ENCODE measurements around the gene GLRX. TPM values are rescaled to one million over a fixed set of nuclear protein-coding genes. Genes with fewer than 3 reads are reported as not detected.

The GLRX gene
- total and polyA plus RNA-seq, 2 of the 13 experiments (the other 11 are each of a cell fraction or from before 2014, with no cell fraction given): 63.8 to 499 TPM

DNA sequence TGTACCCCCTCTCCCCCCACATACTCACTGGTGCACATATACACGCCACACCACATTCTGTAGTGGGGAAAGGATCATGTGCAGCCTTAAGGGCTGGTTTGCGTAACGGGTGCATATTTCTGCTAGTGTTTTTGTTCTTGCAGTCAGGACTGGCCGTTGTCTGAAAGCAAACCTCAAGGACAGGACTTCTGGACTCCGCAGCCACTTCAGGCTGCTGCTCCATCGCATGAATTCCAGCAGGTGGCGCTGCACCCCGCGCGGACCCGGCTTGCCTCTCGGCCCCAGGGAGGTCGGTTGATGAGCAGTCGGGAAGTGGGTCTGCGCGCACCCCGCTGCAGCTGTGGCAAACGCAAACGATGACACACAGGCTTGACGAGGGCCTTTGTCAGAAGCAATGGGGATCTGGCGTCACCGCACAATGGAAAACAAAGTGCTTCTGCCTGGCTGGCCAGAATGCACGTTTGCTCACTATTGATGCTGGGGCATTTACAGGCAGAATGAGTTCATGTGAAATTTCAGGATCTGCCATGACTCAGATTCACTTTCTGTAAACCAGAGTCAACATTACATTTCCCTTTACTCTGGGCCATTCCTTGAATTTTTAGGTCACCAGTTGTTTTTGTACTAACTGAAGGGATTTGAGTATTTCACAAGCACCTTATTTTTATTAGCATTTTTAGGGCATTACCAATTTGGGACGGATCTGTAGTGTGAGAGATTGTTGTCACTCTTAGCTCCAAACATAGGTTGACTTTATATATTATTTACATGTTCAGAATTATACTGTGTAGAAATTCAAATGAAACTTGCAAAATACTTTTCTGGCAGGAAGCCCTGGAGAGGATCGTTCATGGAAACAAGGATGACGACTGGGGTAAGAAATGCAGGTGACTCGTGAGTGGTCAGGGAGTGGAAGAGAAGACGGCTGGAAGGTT lies 36.4 kb upstream of the GLRX start (continued):
- TF ChIP-seq, protein P1, sequence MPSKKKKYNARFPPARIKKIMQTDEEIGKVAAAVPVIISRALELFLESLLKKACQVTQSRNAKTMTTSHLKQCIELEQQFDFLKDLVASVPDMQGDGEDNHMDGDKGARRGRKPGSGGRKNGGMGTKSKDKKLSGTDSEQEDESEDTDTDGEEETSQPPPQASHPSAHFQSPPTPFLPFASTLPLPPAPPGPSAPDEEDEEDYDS (CRISPR knock-in tag; IDR thresholded peaks at IDR 0.05): peak; percentile 55
- TF ChIP-seq SIX1 (CRISPR knock-in tag; IDR thresholded peaks at IDR 0.05; ENCODE audit: borderline replicate concordance): no peak
- peak; percentile 70; the same call in 1 of the 2 replicates for TF ChIP-seq GATAD1 (CRISPR knock-in tag; IDR thresholded peaks at IDR 0.05)
- no peak for TF ChIP-seq GTF2F1 (IDR thresholded peaks at IDR 0.05; ENCODE audit: low read length)
- TF ChIP-seq, protein P2, sequence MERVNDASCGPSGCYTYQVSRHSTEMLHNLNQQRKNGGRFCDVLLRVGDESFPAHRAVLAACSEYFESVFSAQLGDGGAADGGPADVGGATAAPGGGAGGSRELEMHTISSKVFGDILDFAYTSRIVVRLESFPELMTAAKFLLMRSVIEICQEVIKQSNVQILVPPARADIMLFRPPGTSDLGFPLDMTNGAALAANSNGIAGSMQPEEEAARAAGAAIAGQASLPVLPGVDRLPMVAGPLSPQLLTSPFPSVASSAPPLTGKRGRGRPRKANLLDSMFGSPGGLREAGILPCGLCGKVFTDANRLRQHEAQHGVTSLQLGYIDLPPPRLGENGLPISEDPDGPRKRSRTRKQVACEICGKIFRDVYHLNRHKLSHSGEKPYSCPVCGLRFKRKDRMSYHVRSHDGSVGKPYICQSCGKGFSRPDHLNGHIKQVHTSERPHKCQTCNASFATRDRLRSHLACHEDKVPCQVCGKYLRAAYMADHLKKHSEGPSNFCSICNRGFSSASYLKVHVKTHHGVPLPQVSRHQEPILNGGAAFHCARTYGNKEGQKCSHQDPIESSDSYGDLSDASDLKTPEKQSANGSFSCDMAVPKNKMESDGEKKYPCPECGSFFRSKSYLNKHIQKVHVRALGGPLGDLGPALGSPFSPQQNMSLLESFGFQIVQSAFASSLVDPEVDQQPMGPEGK (CRISPR knock-in tag; IDR thresholded peaks at IDR 0.05): peak; percentile 56
- peak; percentile 64; the same call in 1 of the 2 replicates for TF ChIP-seq KMT2B (CRISPR knock-in tag; IDR thresholded peaks at IDR 0.05)
- TF ChIP-seq, protein P3, sequence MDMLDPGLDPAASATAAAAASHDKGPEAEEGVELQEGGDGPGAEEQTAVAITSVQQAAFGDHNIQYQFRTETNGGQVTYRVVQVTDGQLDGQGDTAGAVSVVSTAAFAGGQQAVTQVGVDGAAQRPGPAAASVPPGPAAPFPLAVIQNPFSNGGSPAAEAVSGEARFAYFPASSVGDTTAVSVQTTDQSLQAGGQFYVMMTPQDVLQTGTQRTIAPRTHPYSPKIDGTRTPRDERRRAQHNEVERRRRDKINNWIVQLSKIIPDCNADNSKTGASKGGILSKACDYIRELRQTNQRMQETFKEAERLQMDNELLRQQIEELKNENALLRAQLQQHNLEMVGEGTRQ (IDR thresholded peaks at IDR 0.05; ENCODE audit: low read depth, low read length): no peak
- TF ChIP-seq, protein P3 (CRISPR knock-in tag; IDR thresholded peaks at IDR 0.05; ENCODE audit: borderline replicate concordance): no peak
- peak; percentile 28; the same call in 1 of the 2 replicates for TF ChIP-seq HNF4G (IDR thresholded peaks at IDR 0.05; ENCODE audit: borderline replicate concordance, low read depth, low read length)
- TF ChIP-seq HNF4G (CRISPR knock-in tag; IDR thresholded peaks at IDR 0.05; ENCODE audit: borderline replicate concordance, low read depth): peak; percentile 65; the same call in 1 of the 2 replicates
- TF ChIP-seq ZNF761 (CRISPR knock-in tag; conservative IDR thresholded peaks at IDR 0.05): peak; percentile 72; the same call in 1 of the 2 replicates
- TF ChIP-seq, protein P4, sequence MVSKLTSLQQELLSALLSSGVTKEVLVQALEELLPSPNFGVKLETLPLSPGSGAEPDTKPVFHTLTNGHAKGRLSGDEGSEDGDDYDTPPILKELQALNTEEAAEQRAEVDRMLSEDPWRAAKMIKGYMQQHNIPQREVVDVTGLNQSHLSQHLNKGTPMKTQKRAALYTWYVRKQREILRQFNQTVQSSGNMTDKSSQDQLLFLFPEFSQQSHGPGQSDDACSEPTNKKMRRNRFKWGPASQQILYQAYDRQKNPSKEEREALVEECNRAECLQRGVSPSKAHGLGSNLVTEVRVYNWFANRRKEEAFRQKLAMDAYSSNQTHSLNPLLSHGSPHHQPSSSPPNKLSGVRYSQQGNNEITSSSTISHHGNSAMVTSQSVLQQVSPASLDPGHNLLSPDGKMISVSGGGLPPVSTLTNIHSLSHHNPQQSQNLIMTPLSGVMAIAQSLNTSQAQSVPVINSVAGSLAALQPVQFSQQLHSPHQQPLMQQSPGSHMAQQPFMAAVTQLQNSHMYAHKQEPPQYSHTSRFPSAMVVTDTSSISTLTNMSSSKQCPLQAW (CRISPR knock-in tag; IDR thresholded peaks at IDR 0.05): peak; percentile 96
- TF ChIP-seq, protein P5, sequence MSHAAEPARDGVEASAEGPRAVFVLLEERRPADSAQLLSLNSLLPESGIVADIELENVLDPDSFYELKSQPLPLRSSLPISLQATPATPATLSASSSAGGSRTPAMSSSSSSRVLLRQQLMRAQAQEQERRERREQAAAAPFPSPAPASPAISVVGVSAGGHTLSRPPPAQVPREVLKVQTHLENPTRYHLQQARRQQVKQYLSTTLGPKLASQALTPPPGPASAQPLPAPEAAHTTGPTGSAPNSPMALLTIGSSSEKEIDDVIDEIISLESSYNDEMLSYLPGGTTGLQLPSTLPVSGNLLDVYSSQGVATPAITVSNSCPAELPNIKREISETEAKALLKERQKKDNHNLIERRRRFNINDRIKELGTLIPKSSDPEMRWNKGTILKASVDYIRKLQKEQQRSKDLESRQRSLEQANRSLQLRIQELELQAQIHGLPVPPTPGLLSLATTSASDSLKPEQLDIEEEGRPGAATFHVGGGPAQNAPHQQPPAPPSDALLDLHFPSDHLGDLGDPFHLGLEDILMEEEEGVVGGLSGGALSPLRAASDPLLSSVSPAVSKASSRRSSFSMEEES (CRISPR knock-in tag; IDR thresholded peaks at IDR 0.05): peak; percentile 57
- TF ChIP-seq, protein P6, sequence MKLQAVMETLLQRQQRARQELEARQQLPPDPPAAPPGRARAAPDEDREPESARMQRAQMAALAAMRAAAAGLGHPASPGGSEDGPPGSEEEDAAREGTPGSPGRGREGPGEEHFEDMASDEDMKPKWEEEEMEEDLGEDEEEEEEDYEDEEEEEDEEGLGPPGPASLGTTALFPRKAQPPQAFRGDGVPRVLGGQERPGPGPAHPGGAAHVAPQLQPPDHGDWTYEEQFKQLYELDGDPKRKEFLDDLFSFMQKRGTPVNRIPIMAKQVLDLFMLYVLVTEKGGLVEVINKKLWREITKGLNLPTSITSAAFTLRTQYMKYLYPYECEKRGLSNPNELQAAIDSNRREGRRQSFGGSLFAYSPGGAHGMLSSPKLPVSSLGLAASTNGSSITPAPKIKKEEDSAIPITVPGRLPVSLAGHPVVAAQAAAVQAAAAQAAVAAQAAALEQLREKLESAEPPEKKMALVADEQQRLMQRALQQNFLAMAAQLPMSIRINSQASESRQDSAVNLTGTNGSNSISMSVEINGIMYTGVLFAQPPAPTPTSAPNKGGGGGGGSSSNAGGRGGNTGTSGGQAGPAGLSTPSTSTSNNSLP (IDR thresholded peaks at IDR 0.05; ENCODE audit: low read depth, low read length): peak; percentile 55; the same call in 1 of the 2 replicates
- TF ChIP-seq, protein P7, sequence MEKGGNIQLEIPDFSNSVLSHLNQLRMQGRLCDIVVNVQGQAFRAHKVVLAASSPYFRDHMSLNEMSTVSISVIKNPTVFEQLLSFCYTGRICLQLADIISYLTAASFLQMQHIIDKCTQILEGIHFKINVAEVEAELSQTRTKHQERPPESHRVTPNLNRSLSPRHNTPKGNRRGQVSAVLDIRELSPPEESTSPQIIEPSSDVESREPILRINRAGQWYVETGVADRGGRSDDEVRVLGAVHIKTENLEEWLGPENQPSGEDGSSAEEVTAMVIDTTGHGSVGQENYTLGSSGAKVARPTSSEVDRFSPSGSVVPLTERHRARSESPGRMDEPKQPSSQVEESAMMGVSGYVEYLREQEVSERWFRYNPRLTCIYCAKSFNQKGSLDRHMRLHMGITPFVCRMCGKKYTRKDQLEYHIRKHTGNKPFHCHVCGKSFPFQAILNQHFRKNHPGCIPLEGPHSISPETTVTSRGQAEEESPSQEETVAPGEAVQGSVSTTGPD (CRISPR knock-in tag; IDR thresholded peaks at IDR 0.05): 0 out of 2 replicates have a peak, but pooled peaks have one; percentile 59
- TF ChIP-seq ZMYM4 (CRISPR knock-in tag; IDR thresholded peaks at IDR 0.05): peak; percentile 98

All from HepG2 (cell line).